ENCODE measurements around the gene DIP2B. TPM values are rescaled to one million over a fixed set of nuclear protein-coding genes. Genes with fewer than 3 reads are reported as not detected.

DIP2B gene
- polyA plus RNA-seq, 2 of the 4 experiments (the other 2 are of a cell fraction) = 16.9 to 29.3 TPM

DNA sequence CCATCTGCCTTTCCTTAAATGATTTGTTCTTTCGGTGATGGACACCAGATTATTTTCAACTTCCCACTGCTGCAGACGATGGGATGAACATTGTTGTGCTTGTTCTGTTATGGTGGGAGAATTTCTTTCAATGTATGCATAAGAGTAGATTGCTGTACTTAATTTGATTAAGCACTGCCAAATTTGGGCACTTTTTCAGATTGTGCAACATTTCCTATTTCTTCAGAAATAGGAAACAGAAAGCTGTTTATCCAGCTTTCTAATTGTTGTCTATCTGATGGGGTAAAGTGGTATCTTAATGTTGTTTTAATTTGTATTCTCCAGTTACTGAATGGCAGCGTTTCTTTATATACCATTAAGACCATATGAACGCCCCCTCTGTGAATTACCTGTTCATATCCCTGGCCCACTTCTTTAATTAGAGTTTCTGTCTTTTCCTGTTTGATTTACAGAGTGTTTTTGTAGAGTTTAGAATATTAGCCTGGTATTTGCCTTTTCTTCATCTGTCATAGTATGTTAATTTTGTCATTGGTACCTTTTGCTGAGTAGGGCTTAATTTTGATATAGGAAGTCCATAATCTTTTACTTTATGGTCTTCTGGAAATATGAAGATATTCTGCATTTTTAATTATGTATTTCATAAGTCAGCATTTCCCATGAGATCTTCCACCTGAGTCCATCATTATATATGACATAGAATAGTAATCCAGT, 59.6 kb downstream of the DIP2B start:
- Histone ChIP-seq H3K4me3 (no peak overlapping the region), H3K27ac (no peak overlapping the region), H3K4me2 (no peak overlapping the region), H3K9me3 (no peaks in the 10 kb centered on the region), H3K4me1 (peaks cover 59% of the 10 kb centered on the region)
- DNase-seq (ENCODE audit: low read depth in 1 of 2, low spot score in 1 of 2) = no peak
- POLR2A ChIA-PET = no interaction called here
- CTCF ChIA-PET = interaction anchor here (1.2 to 1.9 kb wide), 4 partner anchors 9 to 60 kb away, joined by 3 to 7 read pairs (median 4); partner anchors contain the start of gene DIP2B
- FAIRE-seq = no peak
- WGBS (ENCODE audit: missing lambda C conversion rate) = 80% methylated on average over 4 of the region's 4 CpGs
- ATAC-seq = no peak
- TF ChIP-seq BCL3 (IDR thresholded peaks at IDR 0.05) (no peak), GATA3 (IDR thresholded peaks at IDR 0.05; ENCODE audit: borderline replicate concordance) (no peak), EHF (CRISPR knock-in tag; IDR thresholded peaks at IDR 0.05) (no peak), HDAC2 (IDR thresholded peaks at IDR 0.05) (no peak), MAFK (IDR thresholded peaks at IDR 0.05; ENCODE audit: partially characterized antibody) (peak; percentile 55), CEBPB (IDR thresholded peaks at IDR 0.05) (peak; percentile 29 to 34; a peak in 1 of 4 replicates), ZC3H11A (IDR thresholded peaks at IDR 0.05) (no peak), JUNB (IDR thresholded peaks at IDR 0.05) (no peak), NFE2L2 (conservative IDR thresholded peaks at IDR 0.05; ENCODE audit: low read length) (no peak), CBX2 (IDR thresholded peaks at IDR 0.05; ENCODE audit: borderline replicate concordance, low read depth) (no peak)

DNA sequence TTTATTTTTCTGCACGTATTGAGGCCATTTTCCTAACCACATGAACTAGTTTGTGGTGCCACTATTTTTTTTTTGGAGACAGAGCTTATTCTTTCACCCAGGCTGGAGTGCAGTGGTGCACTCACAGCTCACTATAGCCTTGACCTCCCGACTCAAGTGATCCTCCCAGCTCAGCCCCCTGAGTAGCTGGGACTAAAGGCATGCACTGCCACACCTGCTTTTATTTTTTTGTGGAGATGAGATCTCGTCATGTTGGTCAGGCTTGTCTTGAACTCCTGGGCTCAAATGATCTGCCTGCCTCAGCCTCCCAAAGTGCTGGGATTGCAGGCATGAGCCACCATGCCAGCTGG, 60.1 kb downstream of the DIP2B start:
- FAIRE-seq (no peak), DNase-seq (ENCODE audit: low read depth in 1 of 2, low spot score in 1 of 2) (no peak), ATAC-seq (no peak)
- POLR2A ChIA-PET = interaction anchor here (0.7 kb wide), 1 partner anchor 41 kb away, joined by 3 read pairs; no protein-coding TSS in a partner anchor
- CTCF ChIA-PET = interaction anchor here (0.5 to 1.6 kb wide), 2 partner anchors 9 to 266 kb away, joined by 3 read pairs; no protein-coding TSS in a partner anchor
- Histone ChIP-seq H3K27ac (no peak overlapping the region), H3K4me1 (peaks cover 64% of the 10 kb centered on the region), H3K4me2 (no peak overlapping the region), H3K4me3 (no peak overlapping the region), H3K9me3 (no peaks in the 10 kb centered on the region)
- WGBS (ENCODE audit: missing lambda C conversion rate) = 91% methylated on average over 3 of the region's 3 CpGs
- TF ChIP-seq ZNF302 (CRISPR knock-in tag; IDR thresholded peaks at IDR 0.05) (no peak), POLR2AphosphoS2 (conservative IDR thresholded peaks at IDR 0.05; ENCODE audit: low read length) (no peak), RFX5 (IDR thresholded peaks at IDR 0.05) (no peak), MYC (IDR thresholded peaks at IDR 0.05; ENCODE audit: borderline replicate concordance, low read length) (no peak), RCOR1 (IDR thresholded peaks at IDR 0.05; ENCODE audit: low read depth, low read length) (no peak), KDM5A (IDR thresholded peaks at IDR 0.05) (no peak), BHLHE40 (IDR thresholded peaks at IDR 0.05; ENCODE audit: low read depth, low read length) (no peak), EHF (CRISPR knock-in tag; IDR thresholded peaks at IDR 0.05) (no peak), GATA3 (IDR thresholded peaks at IDR 0.05; ENCODE audit: borderline replicate concordance) (no peak), CBX2 (IDR thresholded peaks at IDR 0.05; ENCODE audit: borderline replicate concordance, low read depth) (no peak), HOXA7 (CRISPR knock-in tag; IDR thresholded peaks at IDR 0.05) (no peak), HOXB13 (CRISPR knock-in tag; IDR thresholded peaks at IDR 0.05; ENCODE audit: low read depth) (no peak), JUNB (IDR thresholded peaks at IDR 0.05) (no peak), ELK1 (IDR thresholded peaks at IDR 0.05; ENCODE audit: low read depth, low read length) (no peak), EP300 (IDR thresholded peaks at IDR 0.05) (no peak), NPAS2 (CRISPR knock-in tag; IDR thresholded peaks at IDR 0.05; ENCODE audit: borderline replicate concordance) (no peak), MAFK (IDR thresholded peaks at IDR 0.05; ENCODE audit: partially characterized antibody) (no peak), ZSCAN20 (CRISPR knock-in tag; IDR thresholded peaks at IDR 0.05) (no peak)
- TF ChIP-seq, protein P1, sequence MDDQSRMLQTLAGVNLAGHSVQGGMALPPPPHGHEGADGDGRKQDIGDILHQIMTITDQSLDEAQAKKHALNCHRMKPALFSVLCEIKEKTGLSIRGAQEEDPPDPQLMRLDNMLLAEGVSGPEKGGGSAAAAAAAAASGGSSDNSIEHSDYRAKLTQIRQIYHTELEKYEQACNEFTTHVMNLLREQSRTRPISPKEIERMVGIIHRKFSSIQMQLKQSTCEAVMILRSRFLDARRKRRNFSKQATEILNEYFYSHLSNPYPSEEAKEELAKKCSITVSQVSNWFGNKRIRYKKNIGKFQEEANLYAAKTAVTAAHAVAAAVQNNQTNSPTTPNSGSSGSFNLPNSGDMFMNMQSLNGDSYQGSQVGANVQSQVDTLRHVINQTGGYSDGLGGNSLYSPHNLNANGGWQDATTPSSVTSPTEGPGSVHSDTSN (IDR thresholded peaks at IDR 0.05) = no peak

All from A549 (cell line).